Muscle of back (tissue), 11 donors: ENCODE measurements around the gene CSF3. TPM values are rescaled to one million over a fixed set of nuclear protein-coding genes. Genes with fewer than 3 reads are reported as not detected.

Source experiments
- DNase-seq, 3 donors: peaks; one replicate each; pipeline versions ENCODE4 v3.0.0 to v3.0.0-alpha.2; 2013
- polyA plus RNA-seq, 10 donors: library from polyadenylated mRNA; unstranded; fragments of 120-200 nt; gene quantifications; one replicate each; pipeline ENCODE4 v1.2.1, GENCODE V29; 2013; ENCODE audit not compliant: insufficient read length in 10 of 10

The CSF3 gene
- polyA plus RNA-seq, 10 donors = 0.17 to 0.25 (median 0.21) TPM; not detected in 7

GRCh38 chr17:40023590-40024292 is 8.5 kb downstream of the CSF3 start:
- DNase-seq = peak in 1 of 3 donors; percentile 40

- no peak for DNase-seq
These were observed 9.7 kb downstream of the CSF3 start for GRCh38 chr17:40024901-40025300.

- DNase-seq = no peak
These were observed 10.3 kb downstream of the CSF3 start for GRCh38 chr17:40025559-40025958.

- no peak for DNase-seq
These were observed 11.0 kb downstream of the CSF3 start for GRCh38 chr17:40025991-40026815.

- peak; percentile 78 to 90 (median 87) for DNase-seq
These were observed 11.8 kb downstream of the CSF3 start for GRCh38 chr17:40026816-40027613.

- peak in 1 of 3 donors; percentile 25 for DNase-seq
These were observed 12.4 kb downstream of the CSF3 start for GRCh38 chr17:40027614-40028012.

- no peak for DNase-seq
These were observed 13.4 kb downstream of the CSF3 start for GRCh38 chr17:40028595-40028994.

GRCh38 chr17:40031706-40032105 is 16.5 kb downstream of the CSF3 start:
- DNase-seq = no peak

- DNase-seq = no peak
These were observed 17.4 kb downstream of the CSF3 start for GRCh38 chr17:40032322-40033320.

GRCh38 chr17:40033339-40033738 is 18.1 kb downstream of the CSF3 start:
- no peak for DNase-seq

- no peak for DNase-seq
These were observed 19.4 kb downstream of the CSF3 start for GRCh38 chr17:40034426-40035161.

- peak in 1 of 3 donors; percentile 60 for DNase-seq
These were observed 19.9 kb downstream of the CSF3 start for GRCh38 chr17:40035162-40035559.

GRCh38 chr17:40038882-40039513 is 23.8 kb downstream of the CSF3 start:
- DNase-seq = peak; percentile 81 to 93 (median 92)

- no peak for DNase-seq
These were observed 26.0 kb downstream of the CSF3 start for GRCh38 chr17:40041196-40041595.

GRCh38 chr17:40056379-40057015 is 41.3 kb downstream of the CSF3 start:
- DNase-seq = no peak

GRCh38 chr17:40058186-40058784 is 43.0 kb downstream of the CSF3 start:
- DNase-seq = peak in 1 of 3 donors; percentile 81

GRCh38 chr17:40058865-40059264 is 43.6 kb downstream of the CSF3 start:
- DNase-seq = no peak

GRCh38 chr17:40059729-40060475 is 44.7 kb downstream of the CSF3 start:
- DNase-seq = no peak
